ENCODE results near the gene TTC16.

TTC16 gene

DNA sequence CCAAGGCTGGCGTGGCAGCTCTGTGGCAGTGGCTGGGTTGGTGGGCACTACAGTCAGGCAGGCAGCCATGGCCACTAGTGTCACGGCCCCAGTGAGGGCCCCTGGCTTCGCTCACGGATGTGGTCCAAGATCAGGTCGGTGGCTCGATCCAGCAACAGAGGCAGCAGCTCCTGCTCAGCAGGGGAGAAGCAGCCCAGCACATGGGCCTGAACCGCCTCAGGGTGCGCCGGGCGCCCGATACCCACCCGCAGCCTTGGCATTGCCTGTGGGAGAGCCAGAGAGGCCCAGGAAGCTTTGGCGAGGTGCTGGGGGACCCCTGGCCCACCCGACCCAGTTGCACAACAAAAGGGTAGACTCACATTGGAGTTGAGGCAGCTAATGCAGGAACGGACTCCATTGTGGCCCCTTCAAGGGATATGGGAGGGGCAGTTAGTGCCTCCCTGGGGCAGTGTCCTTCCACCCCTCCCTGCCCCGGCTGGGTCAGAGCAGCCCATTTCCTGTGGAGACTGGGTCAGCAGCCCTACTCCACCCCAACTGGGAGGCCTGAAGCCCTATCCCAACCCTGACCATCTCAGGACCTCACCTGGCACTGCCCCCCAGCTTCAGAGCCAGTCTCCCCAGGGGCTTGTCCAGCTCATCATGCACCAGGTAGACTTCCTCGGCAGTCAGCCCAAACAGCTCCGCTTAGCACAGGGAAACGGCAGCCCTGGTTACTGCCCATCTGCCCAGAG, 1.7 kb upstream of the TTC16 start:
- H3K4me3 ChIP-seq (ENCODE audit: low read length), result peak overlapping the region; percentile 82
- DNase-seq (ENCODE audit: low read depth, low spot score), result no peak

DNA sequence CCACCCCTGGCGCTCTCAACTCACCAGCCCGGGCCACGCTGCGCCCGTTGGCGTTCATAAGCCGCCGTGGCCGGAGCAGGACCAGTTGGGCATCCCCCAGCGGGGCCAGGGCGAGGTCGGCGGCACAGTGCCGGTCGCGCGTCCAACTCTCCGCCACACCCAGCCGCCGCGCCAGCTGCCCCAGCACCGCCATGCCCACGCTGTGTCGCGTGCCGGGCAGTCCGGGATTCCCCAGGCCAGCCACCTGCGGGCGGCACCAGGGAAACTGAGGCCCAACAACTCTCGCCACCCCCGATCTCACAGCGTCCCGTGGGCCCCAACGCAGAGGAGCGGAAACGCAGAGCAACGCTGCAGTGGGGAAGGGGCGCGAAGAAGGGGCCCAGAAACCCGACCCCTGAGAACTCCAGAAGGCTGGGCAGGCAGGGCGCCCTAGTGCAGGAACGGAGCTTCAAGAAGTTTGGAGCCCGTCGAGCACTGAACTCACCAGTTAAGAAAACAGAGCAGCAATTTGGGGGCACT, 869 bp upstream of the TTC16 start:
- no peak for DNase-seq (ENCODE audit: low read depth, low spot score)
- H3K4me3 ChIP-seq (ENCODE audit: low read length), result peak overlapping the region; percentile 82

DNA sequence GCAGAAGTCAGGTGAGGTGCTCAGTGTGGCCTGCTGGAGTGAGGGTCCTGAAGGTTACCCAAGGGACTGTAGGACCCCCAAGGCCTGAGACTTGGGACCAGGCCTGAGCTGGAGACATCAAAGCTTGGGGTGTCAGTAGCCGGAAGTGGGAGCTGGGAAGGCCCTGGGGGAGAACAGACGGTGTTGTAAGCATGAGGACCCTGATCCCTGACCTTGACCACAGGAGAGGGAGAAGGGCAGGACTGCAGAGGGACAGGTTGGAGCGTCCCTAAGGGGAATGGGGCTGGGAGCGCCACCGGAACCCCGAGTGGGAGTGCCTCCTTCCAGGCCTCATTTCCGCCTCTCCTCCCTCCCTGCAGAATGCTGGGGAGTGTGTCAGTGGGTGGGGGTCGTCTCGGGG, 533 bp downstream of the TTC16 start:
- no peak for DNase-seq (ENCODE audit: low read depth, low spot score)
- no peak overlapping the region for H3K4me3 ChIP-seq (ENCODE audit: low read length)

DNA sequence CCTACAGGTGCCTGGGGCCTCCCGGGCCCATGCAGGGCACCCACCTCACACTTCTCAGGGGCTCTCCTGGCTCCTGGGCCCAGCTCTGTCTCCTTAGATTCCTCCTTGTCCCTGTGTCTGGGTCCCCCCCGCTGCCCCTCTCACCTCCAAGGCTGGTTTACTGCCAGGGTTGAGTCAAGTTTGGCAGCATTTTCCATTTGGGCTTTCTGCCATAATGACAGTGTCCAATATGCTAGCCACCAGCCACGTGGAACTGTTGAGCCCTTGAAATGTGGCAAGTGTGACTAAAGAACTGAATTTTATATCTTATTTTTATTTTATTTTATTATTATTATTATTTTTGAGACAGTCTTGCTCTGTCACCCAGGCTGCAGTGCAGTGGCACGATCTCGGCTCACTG, 1.9 kb downstream of the TTC16 start:
- no peak overlapping the region for H3K4me3 ChIP-seq (ENCODE audit: low read length)

DNA sequence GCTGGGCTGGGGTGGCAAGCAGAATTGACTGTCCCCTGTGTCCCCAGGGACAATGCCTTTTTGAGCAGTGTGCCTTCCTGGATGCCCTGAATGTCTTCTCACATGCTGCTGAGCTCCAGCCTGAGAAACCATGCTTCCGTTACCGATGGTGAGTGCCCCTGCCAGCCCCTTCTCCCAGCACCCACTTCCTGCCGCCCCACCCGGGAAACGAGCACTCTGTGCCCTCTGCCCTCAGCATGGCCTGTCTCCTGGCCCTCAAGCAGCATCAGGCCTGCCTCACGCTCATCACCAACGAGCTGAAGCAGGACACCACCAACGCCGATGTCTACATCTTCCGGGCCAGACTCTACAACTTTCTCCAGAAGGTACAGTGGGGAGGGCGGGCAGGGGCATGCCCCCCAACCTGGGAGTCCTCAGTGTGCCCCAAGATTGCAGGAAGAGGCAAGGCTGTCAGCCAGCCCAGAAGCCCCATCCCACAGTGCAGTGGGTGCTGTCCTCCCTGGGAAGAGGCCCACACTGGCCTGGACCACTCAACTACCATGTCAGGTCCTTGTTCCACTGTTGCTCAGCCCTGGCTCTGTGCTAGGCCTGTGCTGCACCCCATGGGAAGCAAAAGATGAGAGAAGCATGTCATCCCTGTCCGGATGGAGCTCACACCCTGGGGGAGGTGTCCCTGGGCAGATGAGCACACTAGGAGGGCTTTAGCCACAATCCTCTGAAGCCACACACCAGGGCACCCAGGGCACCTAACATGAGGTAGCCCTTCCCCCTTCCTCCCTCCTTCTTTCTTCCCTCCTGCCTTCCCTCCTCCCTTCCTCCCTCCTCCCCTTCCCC, 4.4 kb downstream of the TTC16 start:
- peak; percentile 77 for DNase-seq (ENCODE audit: low read depth, low spot score)
- H3K4me3 ChIP-seq (ENCODE audit: low read length), result peak overlapping the region; percentile 54

More for the DNA sequence above, 1.9 kb downstream of the TTC16 start:
- DNase-seq (ENCODE audit: low read depth, low spot score), result no peak

DNA sequence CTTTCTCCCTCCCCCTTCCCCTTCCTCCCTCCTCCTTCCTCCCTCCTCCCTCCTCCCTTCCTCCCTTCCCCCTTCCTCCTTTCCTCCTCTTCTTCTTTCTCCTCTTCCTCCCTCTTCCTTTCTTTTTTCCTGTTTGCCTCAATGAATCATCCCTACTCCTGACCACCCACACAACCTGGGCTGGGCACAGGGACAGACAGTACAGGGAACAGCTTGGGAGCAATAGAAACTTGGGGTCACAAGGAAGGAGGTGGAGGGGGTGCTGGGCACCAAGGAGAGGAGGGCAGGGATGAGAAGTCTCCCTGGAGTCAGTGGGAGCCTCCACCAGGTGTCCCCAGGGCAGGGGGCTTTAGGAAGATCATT, 5.0 kb downstream of the TTC16 start:
- no peak overlapping the region for H3K4me3 ChIP-seq (ENCODE audit: low read length)
- DNase-seq (ENCODE audit: low read depth, low spot score), result no peak

GRCh38 chr9:127721391-127721821, 5.5 kb downstream of the TTC16 start:
- no peak for DNase-seq (ENCODE audit: low read depth, low spot score)
- no peak overlapping the region for H3K4me3 ChIP-seq (ENCODE audit: low read length)

DNA sequence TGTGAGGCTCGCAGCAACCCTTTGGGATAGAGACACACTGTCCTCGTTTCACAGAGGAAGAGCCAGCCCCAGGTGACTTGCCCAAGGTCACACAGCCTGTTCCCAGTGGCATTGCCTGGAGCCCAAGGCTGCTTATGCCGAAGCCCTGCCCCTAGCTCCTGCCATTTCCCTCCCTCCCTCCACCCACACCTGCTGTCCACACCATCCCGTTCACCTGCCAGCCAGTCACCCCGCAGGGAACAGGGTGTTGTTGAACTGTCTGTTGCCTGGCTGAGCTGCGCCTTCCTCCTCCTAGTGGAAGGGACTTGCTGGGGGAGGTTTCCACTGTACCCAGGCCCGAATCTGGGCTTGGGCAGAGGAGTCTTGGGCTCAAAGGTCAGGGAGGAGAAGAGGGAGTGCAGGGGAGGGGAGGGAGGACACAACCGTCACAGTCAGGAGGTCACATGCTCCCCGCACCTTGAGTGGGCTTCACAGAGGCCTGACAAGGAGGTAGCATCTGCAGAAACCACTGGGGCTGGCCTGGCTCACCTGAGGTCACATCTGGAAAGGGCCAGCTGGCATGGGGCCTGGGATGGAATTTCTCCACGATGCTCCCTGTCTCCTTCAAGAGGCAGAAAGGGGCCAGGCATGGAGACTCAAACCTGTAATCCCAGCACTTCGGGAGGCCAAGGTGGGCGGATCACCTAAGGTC, 6.3 kb downstream of the TTC16 start:
- no peak for DNase-seq (ENCODE audit: low read depth, low spot score)
- H3K4me3 ChIP-seq (ENCODE audit: low read length), result no peak overlapping the region

- no peak for DNase-seq (ENCODE audit: low read depth, low spot score)
- H3K4me3 ChIP-seq (ENCODE audit: low read length), result no peak overlapping the region
Observed at GRCh38 chr9:127723013-127723412, 7.1 kb downstream of the TTC16 start.

DNA sequence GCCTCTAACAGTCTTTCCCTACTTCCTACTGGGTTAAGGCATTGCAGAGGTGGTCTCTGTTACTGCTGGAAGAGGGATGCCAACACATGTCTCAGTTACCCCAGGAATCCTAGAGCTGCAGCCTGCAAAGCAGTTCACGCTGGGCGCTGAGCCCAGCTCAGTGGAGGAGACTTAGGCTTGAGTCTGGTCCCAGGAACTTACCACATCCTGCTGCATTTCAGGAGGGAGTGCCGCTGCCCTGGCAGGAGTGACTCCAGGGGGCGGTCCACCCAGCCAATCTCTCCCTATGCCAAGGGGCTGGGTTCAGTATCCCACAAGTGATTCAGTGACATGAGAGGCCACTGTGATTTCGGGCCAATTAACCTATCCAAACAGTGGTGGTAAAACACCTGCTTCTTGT, 7.6 kb downstream of the TTC16 start:
- DNase-seq (ENCODE audit: low read depth, low spot score), result no peak
- no peak overlapping the region for H3K4me3 ChIP-seq (ENCODE audit: low read length)

DNA sequence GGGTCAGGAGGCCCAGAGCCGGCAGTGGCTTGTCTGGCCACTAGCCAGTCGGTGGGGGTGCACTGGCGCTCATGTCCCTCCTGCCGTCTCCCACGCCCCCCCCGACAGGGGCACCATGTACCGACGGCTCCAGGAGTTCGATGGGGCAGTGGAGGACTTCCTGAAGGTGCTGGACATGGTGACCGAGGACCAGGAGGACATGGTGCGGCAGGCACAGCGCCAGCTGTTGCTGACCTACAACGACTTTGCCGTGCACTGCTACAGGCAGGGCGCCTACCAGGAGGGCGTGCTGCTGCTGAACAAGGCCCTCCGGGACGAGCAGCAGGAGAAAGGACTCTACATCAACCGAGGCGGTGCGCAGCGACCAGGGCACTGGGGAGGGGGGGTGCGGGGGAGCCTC, 8.1 kb downstream of the TTC16 start:
- no peak for DNase-seq (ENCODE audit: low read depth, low spot score)
- no peak overlapping the region for H3K4me3 ChIP-seq (ENCODE audit: low read length)

DNA sequence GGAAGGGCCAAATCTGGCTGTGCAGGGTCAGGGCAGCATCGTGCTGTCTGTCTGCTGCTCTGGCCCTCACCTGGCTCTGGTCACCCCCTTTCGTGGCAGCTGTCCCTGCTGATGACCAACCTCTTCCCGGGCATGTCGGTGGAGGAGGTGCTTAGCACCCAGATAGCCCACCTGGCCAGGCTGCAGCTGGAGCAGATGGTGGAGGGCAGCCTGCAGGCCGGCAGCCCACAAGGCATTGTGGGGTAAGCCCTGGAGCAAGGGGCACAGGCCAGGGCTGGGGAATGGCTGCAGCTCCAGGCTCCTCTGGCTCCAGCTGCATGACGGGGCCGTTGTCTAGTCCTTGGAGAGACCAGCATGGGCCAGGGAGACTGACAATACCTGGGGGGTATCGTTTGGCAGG, 11.0 kb downstream of the TTC16 start:
- DNase-seq (ENCODE audit: low read depth, low spot score), result no peak
- H3K4me3 ChIP-seq (ENCODE audit: low read length), result no peak overlapping the region

- no peak for DNase-seq (ENCODE audit: low read depth, low spot score)
- H3K4me3 ChIP-seq (ENCODE audit: low read length), result no peak overlapping the region
Observed at GRCh38 chr9:127728808-127729207, 12.9 kb downstream of the TTC16 start.

DNA sequence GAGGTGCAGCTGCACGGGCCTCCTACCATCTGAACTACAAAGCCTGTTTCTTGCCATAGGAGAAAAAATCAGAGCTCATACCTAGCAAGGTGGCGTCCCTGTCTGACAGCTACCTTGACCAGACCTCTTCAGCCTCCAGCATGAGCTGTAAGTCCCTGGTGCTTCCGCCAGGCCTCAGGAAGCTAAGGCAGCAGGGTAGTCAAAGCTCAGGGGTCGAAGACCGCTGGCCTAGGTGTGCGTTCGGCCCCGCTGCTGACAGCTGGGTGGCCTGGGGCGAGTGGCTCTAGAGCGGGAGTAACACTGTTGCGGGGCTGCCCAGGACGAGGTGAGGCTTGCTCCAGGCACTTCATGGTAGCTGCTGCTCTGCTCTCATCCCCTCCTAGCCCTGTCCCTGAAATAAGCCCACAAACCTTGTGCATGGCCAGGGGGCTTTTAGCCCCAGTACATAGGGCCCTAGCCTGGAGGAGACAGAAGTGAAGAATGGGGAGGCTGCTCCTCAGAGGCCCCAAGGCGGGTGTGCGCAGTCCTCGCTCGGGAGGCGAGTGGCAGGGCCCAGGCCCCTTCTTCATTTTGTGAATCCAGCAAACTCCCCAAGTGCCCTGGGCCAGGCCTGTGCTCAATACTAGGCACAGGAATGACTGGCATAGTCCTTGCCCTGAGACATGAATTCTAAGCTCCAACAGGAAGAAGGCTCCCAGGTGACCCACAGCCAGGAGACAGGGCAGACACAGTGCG, 13.8 kb downstream of the TTC16 start:
- no peak overlapping the region for H3K4me3 ChIP-seq (ENCODE audit: low read length)
- DNase-seq (ENCODE audit: low read depth, low spot score), result no peak

DNA sequence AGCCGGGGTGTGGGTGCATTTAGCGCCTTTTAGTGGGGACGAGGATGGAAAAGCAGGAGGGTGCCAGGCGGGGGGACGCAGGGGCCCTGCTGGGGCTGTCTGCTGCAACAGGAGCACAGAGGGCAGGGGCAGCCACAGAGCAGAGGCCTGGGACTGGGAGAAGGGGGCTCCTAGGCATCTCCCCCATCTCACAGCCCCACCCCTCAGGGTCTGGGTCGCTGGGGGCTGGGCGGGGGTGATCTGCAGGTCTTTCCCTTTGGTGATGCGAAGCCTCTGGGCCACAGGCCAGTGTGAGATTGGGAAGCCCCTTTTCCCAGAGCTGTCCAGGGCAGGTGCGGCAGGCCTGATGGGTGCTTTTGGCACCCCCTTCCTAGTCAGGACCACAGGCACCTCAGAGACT, 14.4 kb downstream of the TTC16 start:
- no peak overlapping the region for H3K4me3 ChIP-seq (ENCODE audit: low read length)
- DNase-seq (ENCODE audit: low read depth, low spot score), result no peak

DNA sequence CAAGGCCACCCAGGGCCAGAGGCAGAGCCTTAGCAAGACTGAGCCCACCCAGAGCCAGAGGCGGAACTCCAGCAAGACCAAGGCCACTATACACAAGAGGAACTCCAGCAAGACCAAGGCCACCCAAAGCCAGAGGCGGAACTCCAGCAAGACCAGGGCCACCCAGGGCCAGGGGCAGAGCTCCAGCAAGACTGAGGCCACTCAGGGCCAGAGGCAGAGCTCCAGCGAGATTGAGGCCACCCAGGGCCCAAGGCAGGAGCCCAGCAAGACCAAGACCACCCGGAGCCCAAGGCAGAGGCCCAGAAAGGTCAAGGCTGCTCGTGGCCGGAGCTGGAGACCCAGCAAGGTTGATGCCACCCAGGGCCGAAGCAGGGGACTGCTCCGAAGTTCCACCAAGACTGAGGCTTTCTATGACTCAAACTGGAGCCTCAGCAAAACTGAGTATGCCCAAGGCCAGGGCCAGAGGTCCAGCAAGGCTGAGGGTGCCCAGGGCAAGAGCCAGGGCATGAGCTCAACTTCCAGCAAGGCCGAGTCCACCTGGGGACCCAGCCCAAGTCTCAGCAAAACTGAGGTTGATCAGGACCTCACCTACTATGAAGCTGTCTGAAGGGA, 15.0 kb downstream of the TTC16 start:
- H3K4me3 ChIP-seq (ENCODE audit: low read length), result no peak overlapping the region
- DNase-seq (ENCODE audit: low read depth, low spot score), result no peak

- no peak for DNase-seq (ENCODE audit: low read depth, low spot score)
- no peak overlapping the region for H3K4me3 ChIP-seq (ENCODE audit: low read length)
Observed at GRCh38 chr9:127731938-127732337, 16.1 kb downstream of the TTC16 start.

- no peak for DNase-seq (ENCODE audit: low read depth, low spot score)
- no peak overlapping the region for H3K4me3 ChIP-seq (ENCODE audit: low read length)
Observed at GRCh38 chr9:127732444-127732843, 16.6 kb downstream of the TTC16 start.

GRCh38 chr9:127733614-127734013, 17.7 kb downstream of the TTC16 start:
- DNase-seq (ENCODE audit: low read depth, low spot score), result no peak

More at GRCh38 chr9:127733614-127734013, 17.7 kb downstream of the TTC16 start:
- H3K4me3 ChIP-seq (ENCODE audit: low read length), result no peak overlapping the region
